Measurements from ENCODE around the gene CTBP2.
A peak's percentile ranks its signal among the peaks of the same experiment; 100 is the strongest.

Gene CTBP2

GRCh38 chr10:125009661-125010161, 150.7 kb downstream of the CTBP2 start:
- DNase-seq (ENCODE audit: low read depth) = no peak

GRCh38 chr10:125008689-125009638, 151.4 kb downstream of the CTBP2 start:
- no peak for DNase-seq (ENCODE audit: low read depth)

GRCh38 chr10:125007436-125007835, 152.9 kb downstream of the CTBP2 start:
- DNase-seq (ENCODE audit: low read depth) = no peak

- no peak for DNase-seq (ENCODE audit: low read depth)
Observed at GRCh38 chr10:125006921-125007426, 153.4 kb downstream of the CTBP2 start.

GRCh38 chr10:125006188-125006680, 154.1 kb downstream of the CTBP2 start:
- no peak for DNase-seq (ENCODE audit: low read depth)

GRCh38 chr10:125005312-125006187, 154.8 kb downstream of the CTBP2 start:
- DNase-seq (ENCODE audit: low read depth) = no peak

- no peak for DNase-seq (ENCODE audit: low read depth)
Observed at GRCh38 chr10:125004571-125005311, 155.6 kb downstream of the CTBP2 start.

GRCh38 chr10:125003901-125004467, 156.4 kb downstream of the CTBP2 start:
- no peak for DNase-seq (ENCODE audit: low read depth)

GRCh38 chr10:125003146-125003900, 157.0 kb downstream of the CTBP2 start:
- DNase-seq (ENCODE audit: low read depth) = no peak

GRCh38 chr10:125002423-125003145, 157.8 kb downstream of the CTBP2 start:
- no peak for DNase-seq (ENCODE audit: low read depth)

- no peak for DNase-seq (ENCODE audit: low read depth)
Observed at GRCh38 chr10:125002047-125002422, 158.3 kb downstream of the CTBP2 start.

GRCh38 chr10:125001313-125002046, 158.9 kb downstream of the CTBP2 start:
- no peak for DNase-seq (ENCODE audit: low read depth)

GRCh38 chr10:125000366-125001312, 159.7 kb downstream of the CTBP2 start:
- DNase-seq (ENCODE audit: low read depth) = no peak

GRCh38 chr10:124999433-125000365, 160.7 kb downstream of the CTBP2 start:
- DNase-seq (ENCODE audit: low read depth) = peak; percentile 84

- no peak for DNase-seq (ENCODE audit: low read depth)
Observed at GRCh38 chr10:124998624-124999291, 161.6 kb downstream of the CTBP2 start.

Measured in stromal cell of bone marrow (primary cell).